ENCODE measurements around the gene CT55. TPM values are rescaled to one million over a fixed set of nuclear protein-coding genes. Genes with fewer than 3 reads are reported as not detected.
"Not testable (repeated sequence)": the region's sequence is repeated elsewhere in the genome, so short reads cannot be mapped to it uniquely, and the experiment has no call there.

The CT55 gene, protein sequence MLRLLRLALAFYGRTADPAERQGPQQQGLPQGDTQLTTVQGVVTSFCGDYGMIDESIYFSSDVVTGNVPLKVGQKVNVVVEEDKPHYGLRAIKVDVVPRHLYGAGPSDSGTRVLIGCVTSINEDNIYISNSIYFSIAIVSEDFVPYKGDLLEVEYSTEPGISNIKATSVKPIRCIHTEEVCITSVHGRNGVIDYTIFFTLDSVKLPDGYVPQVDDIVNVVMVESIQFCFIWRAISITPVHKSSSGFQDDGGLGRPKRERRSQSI
- not detected for total RNA-seq

- POLR2A ChIA-PET: no interaction called here
- Mint-ChIP-seq H3K27me3 (ENCODE audit: low read depth) (peaks cover 11% of the 10 kb centered on the region), H3K4me1 (ENCODE audit: low read depth) (no peaks in the 10 kb centered on the region), H3K36me3 (ENCODE audit: low read depth) (no peaks in the 10 kb centered on the region), H3K4me3 (no peak within 1 kb of the TSS), H3K9me3 (ENCODE audit: insufficient read depth) (no peaks in the 10 kb centered on the region), H3K27ac (no peak within 1 kb of the TSS)
- DNase-seq (no peak), ATAC-seq (no peak)
- CTCF ChIA-PET: no interaction called here
Observed at GRCh38 chrX:135170877-135171519, at the start of gene CT55. Gene CT55 (minus strand): TSS chrX:135171398. CDS start chrX:135171171, 227 bp downstream.

DNA sequence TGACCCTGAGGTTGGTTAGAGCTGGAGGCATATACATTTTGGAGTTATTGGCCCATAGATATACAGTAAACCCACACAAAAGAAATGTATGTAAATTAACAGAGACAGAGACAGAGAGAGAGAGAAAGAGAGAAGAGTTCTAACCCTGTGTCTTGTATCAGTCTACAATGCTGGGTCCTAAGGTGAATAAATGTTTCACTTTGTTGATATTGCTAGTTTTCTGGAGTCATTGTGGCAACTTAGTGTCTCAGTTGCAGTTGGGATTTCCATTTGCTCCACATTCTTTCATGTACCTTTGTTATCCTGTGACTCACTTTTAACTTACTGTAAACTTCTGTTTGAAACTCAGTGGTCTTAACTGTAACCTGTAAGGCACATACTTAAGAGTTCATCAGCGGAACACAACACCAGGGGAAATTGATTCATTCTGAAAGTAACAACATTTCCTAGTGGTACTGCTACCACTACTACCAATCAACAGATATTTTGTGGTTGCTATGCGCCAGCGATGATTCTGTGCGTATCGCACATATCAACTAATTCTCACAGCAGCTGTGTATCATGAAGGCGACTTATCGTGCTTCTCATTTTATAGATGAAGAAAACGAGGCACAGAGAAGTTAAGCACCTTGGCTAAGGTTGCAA, 42.1 kb upstream of the CT55 start:
- Mint-ChIP-seq H3K36me3 (ENCODE audit: low read depth) (no peaks in the 10 kb centered on the region), H3K9me3 (ENCODE audit: insufficient read depth) (no peaks in the 10 kb centered on the region), H3K27me3 (ENCODE audit: low read depth) (peaks cover 8% of the 10 kb centered on the region), H3K27ac (no peak overlapping the region), H3K4me3 (no peak overlapping the region), H3K4me1 (ENCODE audit: low read depth) (peaks cover 5% of the 10 kb centered on the region)
- peak; percentile 44 for DNase-seq
- ChIA-PET POLR2A (no interaction called here), CTCF (no interaction called here)
- peak; percentile 72 for ATAC-seq

DNA sequence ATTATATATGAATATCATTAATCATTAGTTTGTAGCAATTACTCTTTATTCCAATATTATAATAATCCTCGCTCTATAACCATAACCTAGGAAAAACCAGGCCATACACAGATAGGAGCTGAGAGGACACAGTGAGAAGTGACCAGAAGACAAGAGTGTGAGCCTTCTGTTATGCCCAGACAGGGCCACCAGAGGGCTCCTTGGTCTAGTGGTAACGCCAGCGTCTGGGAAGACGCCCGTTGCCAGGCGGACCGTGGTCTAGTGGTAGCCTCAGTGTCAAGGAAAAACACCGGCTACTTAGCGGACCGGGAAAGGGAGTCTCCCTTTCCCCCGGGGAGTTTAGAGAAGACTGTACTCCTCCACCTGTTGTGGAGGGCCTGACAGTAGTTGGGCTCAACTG, 35.2 kb upstream of the CT55 start:
- H3K36me3 Mint-ChIP-seq (ENCODE audit: low read depth); H3K9me3 Mint-ChIP-seq (ENCODE audit: insufficient read depth); POLR2A ChIA-PET; H3K4me1 Mint-ChIP-seq (ENCODE audit: low read depth); H3K4me3 Mint-ChIP-seq; H3K27ac Mint-ChIP-seq; ATAC-seq; CTCF ChIA-PET: not testable (repeated sequence)
- peaks cover 22% of the 10 kb centered on the region for H3K27me3 Mint-ChIP-seq (ENCODE audit: low read depth)
- peak; percentile 36 for DNase-seq

DNA sequence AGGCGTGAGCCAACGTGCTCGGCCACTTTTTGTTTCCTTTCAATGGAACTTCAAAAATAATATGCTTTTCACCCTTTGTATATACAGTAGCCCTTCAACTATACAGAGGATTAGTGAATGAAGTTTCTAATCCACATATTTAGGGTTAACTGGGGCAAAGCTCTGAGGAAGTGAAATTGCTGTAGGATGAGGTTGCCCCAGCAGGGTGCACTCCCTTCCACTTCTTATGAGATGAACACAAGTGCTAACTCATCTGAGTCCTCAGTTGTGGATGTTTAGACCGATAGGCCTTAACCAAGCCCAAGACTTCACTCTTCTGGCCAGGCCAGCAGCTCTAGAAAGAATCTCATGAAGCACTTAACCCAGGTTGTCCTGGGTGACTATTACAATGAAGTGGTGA, 29.1 kb upstream of the CT55 start:
- ChIA-PET CTCF (no interaction called here), POLR2A (no interaction called here)
- Mint-ChIP-seq H3K4me1 (ENCODE audit: low read depth) (no peaks in the 10 kb centered on the region), H3K9me3 (ENCODE audit: insufficient read depth) (no peaks in the 10 kb centered on the region), H3K27me3 (ENCODE audit: low read depth) (peaks cover 17% of the 10 kb centered on the region), H3K27ac (no peak overlapping the region), H3K36me3 (ENCODE audit: low read depth) (no peaks in the 10 kb centered on the region), H3K4me3 (no peak overlapping the region)
- DNase-seq (no peak), ATAC-seq (no peak)

- H3K4me1 Mint-ChIP-seq (ENCODE audit: low read depth): no peaks in the 10 kb centered on the region
- ChIA-PET POLR2A (no interaction called here), CTCF (no interaction called here)
- ATAC-seq: no peak
- no peak for DNase-seq
- H3K27ac Mint-ChIP-seq: no peak overlapping the region
- H3K4me3 Mint-ChIP-seq: no peak overlapping the region
- no peaks in the 10 kb centered on the region for H3K9me3 Mint-ChIP-seq (ENCODE audit: insufficient read depth)
- peaks cover 16% of the 10 kb centered on the region for H3K27me3 Mint-ChIP-seq (ENCODE audit: low read depth)
- H3K36me3 Mint-ChIP-seq (ENCODE audit: low read depth): no peaks in the 10 kb centered on the region
Observed at GRCh38 chrX:135194684-135195083, 23.5 kb upstream of the CT55 start.

DNA sequence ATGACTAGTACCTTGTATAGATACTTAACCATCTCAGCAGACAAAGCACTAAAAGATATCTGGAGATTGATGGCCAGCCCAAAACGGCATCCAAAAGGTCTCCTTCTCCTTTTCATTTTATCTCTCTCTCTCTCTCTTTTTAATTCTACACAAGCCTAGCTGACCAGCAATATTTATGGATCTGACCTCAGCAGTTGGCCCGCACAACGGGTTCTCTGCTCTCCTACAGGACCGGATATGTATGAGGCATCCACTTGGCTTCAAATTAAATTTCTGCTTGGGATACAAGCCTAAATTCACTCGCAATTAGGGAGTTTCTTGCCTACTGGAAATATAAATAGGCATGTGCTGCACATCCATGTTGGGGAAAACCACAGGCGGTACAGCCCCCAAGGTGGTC, 22.5 kb upstream of the CT55 start:
- CTCF ChIA-PET: no interaction called here
- no peak for ATAC-seq

GRCh38 chrX:135191838-135192237, 20.6 kb upstream of the CT55 start:
- no peak for DNase-seq
- ChIA-PET POLR2A (no interaction called here), CTCF (no interaction called here)
- Mint-ChIP-seq H3K4me3 (no peak overlapping the region), H3K9me3 (ENCODE audit: insufficient read depth) (no peaks in the 10 kb centered on the region), H3K36me3 (ENCODE audit: low read depth) (no peaks in the 10 kb centered on the region), H3K27ac (no peak overlapping the region), H3K27me3 (ENCODE audit: low read depth) (peaks cover 25% of the 10 kb centered on the region), H3K4me1 (ENCODE audit: low read depth) (no peaks in the 10 kb centered on the region)
- ATAC-seq: no peak

More for the DNA sequence above, 22.5 kb upstream of the CT55 start:
- Mint-ChIP-seq H3K27me3 (ENCODE audit: low read depth) (peaks cover 20% of the 10 kb centered on the region), H3K4me1 (ENCODE audit: low read depth) (no peaks in the 10 kb centered on the region), H3K9me3 (ENCODE audit: insufficient read depth) (no peaks in the 10 kb centered on the region), H3K36me3 (ENCODE audit: low read depth) (no peaks in the 10 kb centered on the region), H3K4me3 (no peak overlapping the region), H3K27ac (no peak overlapping the region)
- POLR2A ChIA-PET: no interaction called here
- DNase-seq: no peak

GRCh38 chrX:135185795-135186443, 14.7 kb upstream of the CT55 start:
- ChIA-PET CTCF (interaction anchor here (0.6 to 1.5 kb wide), 3 partner anchors 72 to 220 kb away, joined by 3 to 22 read pairs (median 3); no protein-coding TSS in a partner anchor), POLR2A (no interaction called here)
- H3K27me3 Mint-ChIP-seq (ENCODE audit: low read depth): peaks cover 23% of the 10 kb centered on the region
- DNase-seq: peak; percentile 27
- H3K27ac Mint-ChIP-seq: no peak overlapping the region
- no peak overlapping the region for H3K4me3 Mint-ChIP-seq
- peak; percentile 60 for ATAC-seq
- peaks cover 1% of the 10 kb centered on the region for H3K4me1 Mint-ChIP-seq (ENCODE audit: low read depth)
- no peaks in the 10 kb centered on the region for H3K9me3 Mint-ChIP-seq (ENCODE audit: insufficient read depth)
- no peaks in the 10 kb centered on the region for H3K36me3 Mint-ChIP-seq (ENCODE audit: low read depth)

DNA sequence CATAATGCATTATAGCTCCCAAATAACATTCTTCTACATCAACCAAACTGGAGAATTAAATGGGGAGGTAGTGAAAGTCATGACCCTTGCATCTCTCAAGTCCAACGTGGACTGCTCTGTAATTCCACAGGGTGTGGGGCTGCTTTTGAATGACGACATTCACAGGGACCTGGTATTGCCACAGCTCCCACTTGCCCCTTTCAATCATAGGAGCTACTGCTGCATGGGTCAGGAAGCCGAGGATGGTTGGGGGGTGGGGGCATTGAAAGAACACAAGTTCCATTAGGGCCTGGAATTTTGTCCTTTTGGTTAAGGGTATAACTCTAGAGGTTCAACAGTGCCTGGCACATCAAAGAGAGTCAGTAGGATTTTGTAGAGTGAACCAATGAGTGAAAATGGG, 7.4 kb upstream of the CT55 start:
- H3K4me3 Mint-ChIP-seq: no peak overlapping the region
- peaks cover 15% of the 10 kb centered on the region for H3K27me3 Mint-ChIP-seq (ENCODE audit: low read depth)
- ChIA-PET POLR2A (no interaction called here), CTCF (no interaction called here)
- H3K36me3 Mint-ChIP-seq (ENCODE audit: low read depth): no peaks in the 10 kb centered on the region
- DNase-seq (no peak), ATAC-seq (no peak)
- no peaks in the 10 kb centered on the region for H3K4me1 Mint-ChIP-seq (ENCODE audit: low read depth)
- H3K27ac Mint-ChIP-seq: no peak overlapping the region
- no peaks in the 10 kb centered on the region for H3K9me3 Mint-ChIP-seq (ENCODE audit: insufficient read depth)

- Mint-ChIP-seq H3K27ac (no peak overlapping the region), H3K4me3 (no peak overlapping the region), H3K36me3 (ENCODE audit: low read depth) (no peaks in the 10 kb centered on the region), H3K27me3 (ENCODE audit: low read depth) (peaks cover 10% of the 10 kb centered on the region), H3K4me1 (ENCODE audit: low read depth) (no peaks in the 10 kb centered on the region), H3K9me3 (ENCODE audit: insufficient read depth) (no peaks in the 10 kb centered on the region)
- DNase-seq (no peak), ATAC-seq (no peak)
- CTCF ChIA-PET: interaction anchor here (0.6 kb wide), 1 partner anchor 314 kb away, joined by 3 read pairs; no protein-coding TSS in a partner anchor
- POLR2A ChIA-PET: no interaction called here
Observed at GRCh38 chrX:135170468-135170867, 730 bp downstream of the CT55 start.

DNA sequence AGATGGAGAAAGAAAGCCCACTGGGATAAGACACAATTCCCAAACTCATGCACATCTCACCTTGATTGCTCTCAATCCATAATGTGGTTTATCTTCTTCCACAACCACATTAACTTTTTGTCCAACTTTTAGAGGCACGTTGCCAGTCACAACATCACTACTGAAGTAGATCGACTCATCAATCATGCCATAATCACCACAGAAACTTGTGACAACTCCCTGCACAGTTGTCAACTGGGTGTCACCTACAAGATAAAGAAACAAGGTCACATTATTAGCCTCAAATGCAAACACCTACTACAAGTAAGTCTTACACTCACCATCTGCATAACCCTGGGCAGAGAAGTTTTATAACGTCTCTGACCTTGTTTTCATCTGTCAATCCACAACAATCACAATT, 1.7 kb downstream of the CT55 start:
- H3K36me3 Mint-ChIP-seq (ENCODE audit: low read depth); CTCF ChIA-PET; H3K27ac Mint-ChIP-seq; ATAC-seq; H3K9me3 Mint-ChIP-seq (ENCODE audit: insufficient read depth); H3K4me3 Mint-ChIP-seq; POLR2A ChIA-PET; H3K4me1 Mint-ChIP-seq (ENCODE audit: low read depth); DNase-seq: not testable (repeated sequence)
- H3K27me3 Mint-ChIP-seq (ENCODE audit: low read depth): peaks cover 10% of the 10 kb centered on the region

GRCh38 chrX:135168486-135168885, 2.7 kb downstream of the CT55 start:
- Mint-ChIP-seq H3K36me3 (ENCODE audit: low read depth) (no peaks in the 10 kb centered on the region), H3K4me1 (ENCODE audit: low read depth) (no peaks in the 10 kb centered on the region), H3K9me3 (ENCODE audit: insufficient read depth) (no peaks in the 10 kb centered on the region), H3K27ac (no peak overlapping the region), H3K27me3 (ENCODE audit: low read depth) (peaks cover 6% of the 10 kb centered on the region), H3K4me3 (no peak overlapping the region)
- DNase-seq: no peak
- ChIA-PET POLR2A (no interaction called here), CTCF (no interaction called here)
- no peak for ATAC-seq
